Heart right ventricle (tissue), 16 donors: ENCODE data around the gene CYP26A1. TPM values are rescaled to one million over a fixed set of nuclear protein-coding genes. Genes with fewer than 3 reads are reported as not detected.

Experiments
- ATAC-seq, 8 donors: fragments of 200-7000 bp; cut with Tn5 transposase; one replicate each; pipeline ENCODE4 v1.9.1; 2020; ENCODE audit warnings: mild to moderate bottlenecking in 8 of 8, moderate library complexity in 8 of 8, moderate number of reproducible peaks in 1 of 8
- DNase-seq, 2 donors: peaks; one replicate each; pipeline ENCODE4 v3.0.0-alpha.2; 2020
- H3K27ac ChIP-seq, 10 donors: fragments of 200-600 bp; sonication (generic) in 2 of 10; one replicate each; pipeline versions ENCODE4 v1.5.0 to v1.8.0; 2020 to 2022; ENCODE audit warnings: mild to moderate bottlenecking in 3 of 10
- H3K27me3 ChIP-seq, 7 donors: fragments of 200-600 bp; one replicate each; pipeline ENCODE4 v1.8.0; 2021 to 2022; ENCODE audit warnings: mild to moderate bottlenecking in 2 of 7
- H3K36me3 ChIP-seq, 9 donors: fragments of 200-600 bp; sonication (generic) in 1 of 9; one replicate each; pipeline versions ENCODE4 v1.5.0 to v1.8.0; 2020 to 2022; ENCODE audit warnings: mild to moderate bottlenecking in 2 of 9
- H3K4me1 ChIP-seq, 9 donors: fragments of 200-600 bp; sonication (generic) in 1 of 9; one replicate each; pipeline versions ENCODE4 v1.5.0 to v1.8.0; 2020 to 2022; ENCODE audit warnings: mild to moderate bottlenecking in 4 of 9
- H3K4me3 ChIP-seq, 10 donors: fragments of 200-600 bp; sonication (generic) in 2 of 10; one replicate each; pipeline versions ENCODE4 v1.5.0 to v1.8.0; 2020 to 2022; ENCODE audit warnings: mild to moderate bottlenecking in 7 of 10, moderate library complexity in 2 of 10
- H3K9me3 ChIP-seq, 11 donors: fragments of 200-600 bp in 10 of 11; sonication (generic) in 2 of 11; one replicate each; pipeline versions ENCODE4 v1.5.0 to v1.8.0; 2013 to 2022; ENCODE audit warnings: mild to moderate bottlenecking in 2 of 11, control low read depth in 1 of 11, moderate library complexity in 1 of 11
- WGBS, 2 donors: extraction: QIAGEN DNeasy Blood & Tissue Kit; methylation state at CpG; one replicate each; pipeline ENCODE4 v1.1.7; 2013; ENCODE audit warnings: inconsistent platforms in 1 of 2; 5-methylcytosine and 5-hydroxymethylcytosine counted together
- intact Hi-C, 10 donors: fragments of 100-400 bp; cut with DNase I; formaldehyde crosslinking; loops; one replicate each; pipeline versions ENCODE4 v1.11.1 to v1.14.2; 2022
- polyA plus RNA-seq, 2 donors: library from polyadenylated mRNA; stranded (reverse); fragments of 200-250 nt; gene quantifications; one replicate each; pipeline ENCODE4 v1.2.3, GENCODE V29; 2013
- total RNA-seq, 10 donors: library from RNA; stranded (reverse); fragmentation: NEBNext Ultra II Directional in 3 of 10; extraction: Animal tissue kit (Norgen Biotek cat#: 25700) in 3 of 10; gene quantifications; one replicate each; pipeline versions ENCODE4 v1.2.1 to v1.2.4, GENCODE V29; 2021 to 2023
- TF ChIP-seq, protein P1 (sequence below), 9 donors: fragments of 200-600 bp; sonication (generic) in 2 of 9; IDR thresholded peaks; one replicate each; pipeline versions ENCODE4 v1.5.0 to v1.8.0; 2021 to 2022; ENCODE audit warnings: antibody characterized with exemption in 9 of 9, mild to moderate bottlenecking in 5 of 9, moderate library complexity in 1 of 9
- donor health status: Arrhythmogenic right ventricular cardiomyopathy.
- donor health status: ischemic (EF 13 %, LVEDD 7.1; RV severe dilation, severe dysfunction).
- donor health status: healthy with polysubstance abuse.
- donor health status: DM: no; HTN: yes; CAD: no.
- donor health status: DM: no; HTN: no; CAD: no.
- donor health status: ischemic (EF 25% LVEDD 6.9; RV normal size, moderate dysfunction).
- donor health status: ischemic (EF 25% LVEDD 5.7; RV mildly dilated, moderate dysfunction).
- donor health status: healthy.
- donor health status: DM: yes; HTN: yes; CAD: no.
- donor health status: Ischemic cardiomyopathy.
- donor health status: ischemic (EF 35%, LVEDD 5.7; RV mildly dilated, moderate dysfunction).
- donor health status: nonischemic (EF 11% LVEDD 7.7; RV severe dilation, severe dysfunction).
- donor health status: DM: yes; HTN: yes; CAD: no.
- donor health status: PGD.
- donor health status: ischemic (EF 29% LVEDD 5.4; RV normal size, mild dysfunction).
- donor health status: nonischemic (EF 23%, LVEDD 6.1; RV moderate dilation, normal function).

Gene CYP26A1
- total and polyA plus RNA-seq, 12 donors, result not detected

DNA sequence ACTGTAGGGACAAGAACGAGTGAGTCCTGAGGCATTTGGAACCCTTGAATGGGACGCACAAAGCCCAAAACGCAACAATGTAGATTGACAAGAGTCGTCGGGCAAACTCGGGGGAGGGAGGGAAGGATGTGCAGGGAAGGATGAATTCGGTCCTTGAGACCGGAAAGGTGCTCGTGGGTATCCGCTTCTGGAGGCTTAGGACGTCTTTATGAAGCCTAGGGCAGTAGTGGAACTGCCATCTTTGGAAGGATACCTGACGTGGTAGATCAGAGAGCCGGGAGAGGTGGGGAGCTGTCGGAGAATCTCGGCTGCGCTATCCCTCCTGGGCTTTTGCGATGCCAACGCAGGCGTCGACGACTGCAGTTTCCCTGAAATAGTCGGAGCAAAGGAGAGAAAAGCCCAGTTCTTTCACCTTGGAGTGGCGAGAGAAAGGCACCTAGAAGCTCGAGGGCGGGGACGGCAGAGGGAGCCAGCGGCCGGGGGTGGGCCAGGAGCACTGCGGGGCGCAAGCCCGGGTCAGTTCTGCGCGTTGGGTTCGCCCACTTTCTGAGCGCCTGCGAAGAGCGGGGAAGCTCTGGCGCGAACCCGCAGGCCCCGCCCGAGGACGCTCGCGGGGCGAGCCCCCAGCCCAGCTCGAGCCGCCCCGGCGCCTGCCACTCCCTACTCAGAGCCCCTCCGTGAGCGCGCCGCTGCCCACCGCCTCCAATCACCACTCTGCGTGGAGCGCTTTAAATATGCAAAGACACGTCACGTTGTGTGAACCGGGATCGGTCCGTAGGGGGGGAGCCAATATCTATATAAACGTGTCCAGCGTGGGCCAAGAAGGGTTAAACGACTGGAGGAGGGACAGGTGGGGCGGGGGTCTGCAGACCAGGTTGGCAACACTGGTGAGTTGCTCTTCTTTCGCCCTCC lies 13.5 kb upstream of the CYP26A1 start, which contains the start of gene CYP26C1:
Gene CYP26C1, plus strand, starts transcription at position 824 of the 912 bp plus-strand sequence. CDS start 466 bp downstream, outside the sequence.
- H3K27me3 ChIP-seq, result peaks cover 5 to 80% (median 66%) of the 10 kb centered on the region in 7 donors
- 24 to 38% methylated on average over 63 to 67 of the region's 67 CpGs for WGBS, 2 donors
- TF ChIP-seq, protein P1, sequence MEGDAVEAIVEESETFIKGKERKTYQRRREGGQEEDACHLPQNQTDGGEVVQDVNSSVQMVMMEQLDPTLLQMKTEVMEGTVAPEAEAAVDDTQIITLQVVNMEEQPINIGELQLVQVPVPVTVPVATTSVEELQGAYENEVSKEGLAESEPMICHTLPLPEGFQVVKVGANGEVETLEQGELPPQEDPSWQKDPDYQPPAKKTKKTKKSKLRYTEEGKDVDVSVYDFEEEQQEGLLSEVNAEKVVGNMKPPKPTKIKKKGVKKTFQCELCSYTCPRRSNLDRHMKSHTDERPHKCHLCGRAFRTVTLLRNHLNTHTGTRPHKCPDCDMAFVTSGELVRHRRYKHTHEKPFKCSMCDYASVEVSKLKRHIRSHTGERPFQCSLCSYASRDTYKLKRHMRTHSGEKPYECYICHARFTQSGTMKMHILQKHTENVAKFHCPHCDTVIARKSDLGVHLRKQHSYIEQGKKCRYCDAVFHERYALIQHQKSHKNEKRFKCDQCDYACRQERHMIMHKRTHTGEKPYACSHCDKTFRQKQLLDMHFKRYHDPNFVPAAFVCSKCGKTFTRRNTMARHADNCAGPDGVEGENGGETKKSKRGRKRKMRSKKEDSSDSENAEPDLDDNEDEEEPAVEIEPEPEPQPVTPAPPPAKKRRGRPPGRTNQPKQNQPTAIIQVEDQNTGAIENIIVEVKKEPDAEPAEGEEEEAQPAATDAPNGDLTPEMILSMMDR (IDR thresholded peaks at IDR 0.05), result no peak
- no peak for ATAC-seq
- peaks cover 9 to 36% (median 30%) of the 10 kb centered on the region in 9 donors for H3K4me1 ChIP-seq
- no peak within 1 kb of the TSS for H3K4me3 ChIP-seq
- H3K9me3 ChIP-seq, result no peaks in the 10 kb centered on the region
- intact Hi-C loops, result no loop called here
- H3K27ac ChIP-seq, result no peak within 1 kb of the TSS
- no peak for DNase-seq
- peaks cover 0 to 20% (median 5%) of the 10 kb centered on the region in 9 donors for H3K36me3 ChIP-seq

DNA sequence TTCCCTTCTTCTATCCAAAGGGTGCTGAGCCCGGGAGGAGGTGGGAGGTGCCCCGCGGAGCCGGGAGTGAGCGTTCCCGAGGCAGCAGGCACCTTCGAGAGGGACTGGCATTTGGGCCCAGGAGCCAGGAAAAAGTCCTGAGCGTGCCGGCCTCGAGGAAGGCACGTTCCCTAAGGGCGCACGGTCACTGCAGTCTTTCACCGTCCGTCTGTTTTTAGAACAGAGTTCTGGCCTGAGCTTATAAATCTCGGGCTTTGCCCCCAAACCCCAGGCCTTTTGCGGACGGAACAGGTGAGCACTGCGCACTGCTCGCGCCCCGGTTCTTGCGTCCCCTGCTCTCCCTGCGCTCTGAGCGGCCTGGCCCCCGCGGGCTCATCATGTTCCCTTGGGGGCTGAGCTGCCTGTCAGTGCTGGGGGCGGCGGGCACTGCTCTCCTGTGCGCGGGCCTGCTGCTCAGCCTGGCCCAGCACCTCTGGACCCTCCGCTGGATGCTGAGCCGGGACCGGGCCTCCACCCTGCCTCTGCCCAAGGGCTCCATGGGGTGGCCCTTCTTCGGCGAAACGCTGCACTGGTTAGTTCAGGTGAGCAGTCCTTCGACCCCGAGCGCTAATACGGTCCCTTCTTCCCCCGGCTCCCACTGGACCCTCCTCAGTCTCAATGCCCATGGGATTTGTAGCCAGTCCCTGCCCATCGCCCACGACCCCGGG lies 12.7 kb upstream of the CYP26A1 start:
- WGBS, 2 donors, result 17 to 34% methylated on average over 45 of the region's 45 CpGs
- intact Hi-C loops, result no loop called here
- TF ChIP-seq, protein P1 (IDR thresholded peaks at IDR 0.05), result no peak
- H3K4me3 ChIP-seq, result no peak overlapping the region
- H3K9me3 ChIP-seq, result no peaks in the 10 kb centered on the region
- peaks cover 10 to 88% (median 74%) of the 10 kb centered on the region in 7 donors for H3K27me3 ChIP-seq
- DNase-seq (no peak), ATAC-seq (peak in 1 of 8 donors; percentile 21)
- no peak overlapping the region for H3K27ac ChIP-seq
- peaks cover 0 to 20% (median 5%) of the 10 kb centered on the region in 9 donors for H3K36me3 ChIP-seq
- H3K4me1 ChIP-seq, result peaks cover 9 to 41% (median 30%) of the 10 kb centered on the region in 9 donors

DNA sequence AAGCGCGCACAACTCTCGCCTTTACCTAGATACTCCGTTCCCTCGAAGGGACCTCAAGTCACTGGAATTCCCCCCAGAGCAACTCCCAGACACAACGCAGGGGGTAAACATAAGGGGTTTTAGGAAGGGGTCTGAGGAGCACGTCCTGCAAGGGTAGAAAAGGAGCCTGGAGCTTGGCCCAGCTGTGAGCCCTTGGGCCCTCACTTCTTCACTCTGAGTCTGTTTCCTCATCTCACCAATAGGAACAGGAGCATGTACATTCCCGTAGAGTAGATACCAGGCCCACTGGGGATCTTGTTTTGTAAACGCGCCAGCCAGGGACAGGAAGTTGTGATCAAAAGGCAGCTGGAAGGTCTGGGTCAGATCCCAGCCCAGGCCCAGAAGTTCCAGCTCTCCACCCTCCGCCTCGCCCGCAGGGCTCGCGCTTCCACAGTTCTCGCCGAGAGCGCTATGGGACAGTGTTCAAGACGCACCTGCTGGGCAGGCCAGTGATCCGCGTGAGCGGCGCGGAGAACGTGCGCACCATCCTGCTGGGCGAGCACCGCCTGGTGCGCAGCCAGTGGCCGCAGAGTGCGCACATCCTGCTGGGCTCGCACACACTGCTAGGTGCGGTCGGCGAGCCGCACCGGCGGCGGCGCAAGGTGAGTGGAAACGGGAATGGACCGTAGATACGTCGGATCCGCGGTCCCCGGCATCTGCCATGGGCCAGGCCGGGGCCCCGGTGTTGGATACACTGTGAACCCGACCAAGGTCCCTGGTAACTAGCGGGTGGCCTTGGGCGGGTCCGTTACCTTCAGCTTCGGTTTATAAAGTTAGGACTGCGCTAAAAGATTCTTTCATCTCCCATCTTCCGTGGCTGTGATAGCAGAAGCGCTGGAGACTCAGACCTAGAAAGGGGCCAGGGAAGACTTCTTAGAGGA lies 11.8 kb upstream of the CYP26A1 start:
- ATAC-seq (peak in 7 of 8 donors; percentile 8 to 53 (median 48)), DNase-seq (no peak)
- H3K27me3 ChIP-seq, result peaks cover 14 to 96% (median 82%) of the 10 kb centered on the region in 7 donors
- H3K9me3 ChIP-seq, result no peaks in the 10 kb centered on the region
- WGBS, 2 donors, result 5 to 8% methylated on average over 57 of the region's 57 CpGs
- intact Hi-C loops, result no loop called here
- H3K36me3 ChIP-seq, result peaks cover 0 to 19% (median 5%) of the 10 kb centered on the region in 9 donors
- peak overlapping the region in 9 of 10 donors; percentile 29 to 51 (median 40) for H3K4me3 ChIP-seq
- peaks cover 9 to 41% (median 30%) of the 10 kb centered on the region in 9 donors for H3K4me1 ChIP-seq
- H3K27ac ChIP-seq, result no peak overlapping the region
- TF ChIP-seq, protein P1 (IDR thresholded peaks at IDR 0.05), result no peak
